GM19463 (cell line): Measurements from ENCODE around the gene GAK.

Experiments
- ATAC-seq: cut with Tn5 transposase; IDR thresholded peaks from one replicate; pipeline ENCODE4 v1.9.1; 2021; ENCODE audit warnings: mild to moderate bottlenecking, moderate library complexity; ENCODE audit not compliant: unreplicated experiment

The GAK gene

GRCh38 chr4:855880-856224 lies 76.3 kb downstream of the GAK start:
- ATAC-seq = no peak

GRCh38 chr4:854356-854755 lies 77.8 kb downstream of the GAK start:
- ATAC-seq = no peak

GRCh38 chr4:853416-853781 lies 78.7 kb downstream of the GAK start:
- no peak for ATAC-seq

GRCh38 chr4:851701-852430 lies 80.2 kb downstream of the GAK start:
- no peak for ATAC-seq

DNA sequence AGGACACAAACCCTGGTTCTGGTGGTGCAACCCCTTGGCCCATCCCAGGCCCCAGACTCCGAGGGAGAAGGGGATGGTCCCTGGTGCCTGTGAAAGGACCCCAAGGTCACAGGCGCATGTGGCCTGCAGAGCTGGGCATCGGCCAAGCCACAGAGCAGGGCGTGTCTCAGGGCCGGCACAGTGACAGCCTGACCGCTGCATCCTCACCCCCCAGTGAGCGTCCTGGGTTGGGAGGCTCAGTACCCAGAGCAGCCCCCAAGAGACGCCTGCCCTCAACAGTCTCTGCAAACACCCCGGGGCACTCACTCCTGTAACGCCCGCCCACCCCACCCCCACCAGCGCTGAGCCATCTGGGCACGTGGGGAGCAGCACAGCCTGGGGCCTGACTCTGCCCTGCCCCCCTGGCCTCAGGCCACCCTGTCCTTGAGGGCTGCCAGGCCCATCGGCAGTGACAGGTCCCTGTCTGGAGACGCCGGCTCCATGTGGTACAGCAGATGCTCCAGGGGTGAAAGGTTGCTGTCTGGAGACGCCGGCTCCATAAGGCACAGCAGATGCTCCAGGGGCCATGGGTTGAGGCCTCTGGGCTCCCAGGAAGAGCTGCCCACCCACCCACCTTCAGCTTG lies 81.7 kb downstream of the GAK start:
- no peak for ATAC-seq

- no peak for ATAC-seq
Measured at GRCh38 chr4:849478-850175, 82.5 kb downstream of the GAK start.

DNA sequence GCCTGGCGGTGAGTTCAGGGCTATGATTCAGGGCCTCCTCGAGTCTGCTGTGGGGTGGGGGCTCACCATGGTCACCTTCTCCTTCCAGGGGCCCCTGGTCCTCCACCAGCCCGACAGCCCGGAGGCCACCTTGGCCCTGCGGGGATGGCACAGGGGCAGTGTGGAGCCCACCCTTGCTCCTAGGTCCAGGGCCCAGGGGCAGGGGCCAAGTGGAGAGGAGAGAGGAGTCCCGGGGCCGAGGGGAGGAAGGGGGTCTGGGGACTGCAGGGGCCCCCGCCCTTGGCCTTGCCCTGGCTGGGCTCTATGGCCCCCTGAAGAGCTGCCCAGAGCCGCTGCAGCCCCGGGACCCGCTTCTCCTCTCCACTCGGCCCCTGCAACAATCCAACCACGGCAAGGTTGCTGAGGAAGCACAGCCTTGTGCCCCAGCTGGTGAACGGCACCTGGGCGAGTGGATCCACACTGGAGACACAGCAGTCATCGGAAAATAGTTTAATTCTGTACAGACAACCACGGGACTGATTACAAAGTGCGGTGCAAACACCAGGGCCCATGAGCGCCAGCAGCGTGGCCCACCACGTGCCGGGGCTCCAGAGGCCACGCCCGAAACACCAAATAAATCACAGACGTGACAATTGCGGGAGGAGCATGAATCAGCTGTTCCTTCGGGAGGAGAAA lies 83.2 kb downstream of the GAK start:
- no peak for ATAC-seq

DNA sequence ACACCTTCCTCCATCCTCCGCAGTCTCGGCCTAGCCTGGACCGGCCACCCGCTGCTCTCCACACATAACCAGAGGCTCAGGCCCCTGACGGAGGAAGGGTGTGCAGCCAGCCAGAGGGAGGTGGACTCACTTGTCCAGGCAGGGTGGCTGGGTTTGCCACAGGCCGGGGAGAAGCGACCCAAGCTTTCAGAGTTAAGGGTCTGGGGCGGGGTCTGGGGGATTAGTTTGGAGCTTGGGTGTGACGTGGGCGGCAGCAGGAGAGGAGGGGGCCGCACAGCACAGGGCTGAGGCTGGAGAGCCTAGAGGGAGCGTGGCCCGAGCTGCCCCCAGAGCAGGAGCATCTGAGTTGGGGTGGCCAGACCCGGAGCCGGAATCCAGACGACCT lies 83.8 kb downstream of the GAK start:
- ATAC-seq = no peak

DNA sequence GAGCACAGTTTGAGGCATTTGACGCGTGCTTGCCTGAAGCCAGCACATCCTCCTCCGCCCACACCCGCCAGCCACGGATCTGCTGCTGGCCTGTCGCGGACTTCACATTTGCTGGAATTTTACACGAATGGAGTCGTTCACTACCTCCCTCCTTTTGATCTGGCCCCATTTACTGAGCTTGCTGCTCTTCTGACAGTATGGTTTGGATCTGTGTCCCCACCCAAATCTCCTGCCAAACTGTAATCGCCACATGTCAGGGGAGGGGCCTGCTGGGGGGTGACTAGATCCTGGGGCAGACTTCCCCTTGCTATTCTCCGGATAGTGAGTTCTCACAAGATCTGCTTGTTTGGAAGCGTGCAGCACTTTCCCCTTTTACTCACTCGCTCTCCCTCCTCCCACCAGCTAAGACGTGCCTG lies 86.3 kb downstream of the GAK start:
- no peak for ATAC-seq

GRCh38 chr4:845233-845835 lies 86.8 kb downstream of the GAK start:
- no peak for ATAC-seq

DNA sequence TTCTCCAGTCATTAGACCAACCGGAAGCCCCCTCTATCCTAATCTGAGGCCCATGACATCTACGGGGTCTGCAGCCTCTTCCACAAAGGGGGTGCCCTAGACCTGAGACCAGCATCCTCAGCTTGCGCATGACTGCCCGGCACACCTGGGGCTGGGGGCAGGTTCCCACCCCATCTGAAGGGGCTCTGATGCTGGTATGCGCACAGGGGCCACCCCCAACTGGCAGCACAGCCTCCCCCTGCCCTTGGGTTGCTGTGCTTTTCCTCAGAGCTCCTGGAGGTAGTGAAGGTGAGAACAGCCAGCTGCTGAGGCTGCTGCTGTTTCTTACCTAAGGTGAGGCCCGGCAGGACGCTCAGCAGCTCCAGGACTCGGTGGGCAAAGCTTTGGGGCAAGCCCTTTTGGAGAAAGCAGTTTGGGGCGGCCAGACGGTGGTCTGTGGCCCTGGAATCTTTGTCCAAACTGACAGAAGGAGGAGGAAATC lies 87.3 kb downstream of the GAK start:
- no peak for ATAC-seq

DNA sequence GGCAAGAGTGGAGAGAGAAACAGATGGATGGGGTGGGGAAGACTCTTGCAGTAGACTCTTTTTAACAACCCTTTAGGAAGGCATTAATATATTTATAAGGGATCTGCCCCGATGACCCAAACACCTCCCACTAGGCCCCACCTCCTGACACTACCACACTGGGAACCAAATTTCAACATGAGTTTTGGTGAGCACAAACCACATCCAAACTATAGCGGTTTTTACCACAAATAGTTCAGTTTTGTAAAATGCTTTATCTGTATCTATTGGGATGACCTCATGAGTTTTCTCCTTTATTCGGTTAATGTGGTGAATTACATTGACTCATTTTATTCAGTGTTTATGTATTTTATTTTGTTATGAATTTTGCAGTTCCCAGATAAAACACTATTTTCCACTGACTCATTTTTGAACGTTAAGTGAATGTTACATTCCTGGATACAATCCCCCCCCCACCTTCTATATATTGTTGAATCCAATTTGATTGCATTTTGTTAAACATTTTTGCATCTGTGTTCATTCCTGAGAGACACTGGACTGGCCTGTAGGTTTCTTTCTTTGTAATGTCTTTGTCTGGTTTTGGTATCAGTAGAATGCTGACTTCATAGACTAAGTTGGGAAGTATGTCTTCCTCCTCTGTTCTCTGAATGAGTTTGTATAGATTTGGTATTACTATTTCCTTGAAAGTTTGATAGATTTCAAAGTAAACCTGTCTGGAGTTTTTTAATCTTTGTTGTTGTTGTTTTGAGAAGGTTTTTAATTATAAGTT lies 92.3 kb downstream of the GAK start:
- ATAC-seq = no peak

- ATAC-seq = no peak
Measured at GRCh38 chr4:837772-838171, 94.3 kb downstream of the GAK start.

GRCh38 chr4:836750-837301 lies 95.3 kb downstream of the GAK start:
- ATAC-seq = no peak

GRCh38 chr4:836003-836511 lies 96.1 kb downstream of the GAK start:
- ATAC-seq = no peak

DNA sequence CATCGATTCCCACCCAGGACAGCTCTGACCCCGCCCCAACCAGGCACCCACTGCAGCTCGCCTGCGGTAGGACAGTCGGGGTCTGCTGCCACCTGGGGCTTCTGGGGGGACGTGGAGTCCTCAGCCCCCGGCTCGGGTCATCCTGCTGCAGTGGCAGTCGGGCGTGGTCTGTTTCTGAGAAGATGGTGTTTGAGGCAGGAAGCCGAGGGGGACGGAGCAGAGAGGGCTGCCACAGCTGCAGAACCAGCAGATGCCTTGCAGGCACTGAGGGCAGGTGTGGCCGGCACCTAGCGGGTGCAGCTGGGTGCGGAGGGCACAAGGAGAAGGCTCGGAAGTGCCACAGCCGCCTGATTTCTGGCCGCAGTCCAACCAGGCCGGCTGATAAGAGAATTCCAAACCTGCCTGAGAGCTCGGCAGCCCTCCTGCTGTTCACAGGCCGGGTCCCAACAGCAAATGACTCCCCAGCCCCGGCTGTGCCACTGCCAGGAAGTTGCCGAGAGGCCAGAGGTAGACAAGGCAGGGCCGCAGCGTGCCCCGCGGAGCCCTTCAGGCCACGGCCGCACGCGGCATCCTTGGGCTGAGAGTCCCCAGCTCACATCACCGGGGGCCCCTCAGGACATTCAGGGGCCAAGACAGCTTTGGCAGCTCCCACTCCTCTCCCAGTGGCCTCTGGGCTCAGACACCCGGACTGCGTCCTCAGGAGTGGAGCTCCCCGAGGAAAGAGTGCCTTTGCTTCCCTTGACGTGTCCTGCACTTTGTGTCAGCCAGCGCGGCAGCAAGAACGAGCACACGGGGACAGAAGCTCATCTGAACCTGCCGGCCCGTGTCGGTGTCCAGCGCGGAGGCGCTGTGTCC lies 96.7 kb downstream of the GAK start:
- no peak for ATAC-seq

DNA sequence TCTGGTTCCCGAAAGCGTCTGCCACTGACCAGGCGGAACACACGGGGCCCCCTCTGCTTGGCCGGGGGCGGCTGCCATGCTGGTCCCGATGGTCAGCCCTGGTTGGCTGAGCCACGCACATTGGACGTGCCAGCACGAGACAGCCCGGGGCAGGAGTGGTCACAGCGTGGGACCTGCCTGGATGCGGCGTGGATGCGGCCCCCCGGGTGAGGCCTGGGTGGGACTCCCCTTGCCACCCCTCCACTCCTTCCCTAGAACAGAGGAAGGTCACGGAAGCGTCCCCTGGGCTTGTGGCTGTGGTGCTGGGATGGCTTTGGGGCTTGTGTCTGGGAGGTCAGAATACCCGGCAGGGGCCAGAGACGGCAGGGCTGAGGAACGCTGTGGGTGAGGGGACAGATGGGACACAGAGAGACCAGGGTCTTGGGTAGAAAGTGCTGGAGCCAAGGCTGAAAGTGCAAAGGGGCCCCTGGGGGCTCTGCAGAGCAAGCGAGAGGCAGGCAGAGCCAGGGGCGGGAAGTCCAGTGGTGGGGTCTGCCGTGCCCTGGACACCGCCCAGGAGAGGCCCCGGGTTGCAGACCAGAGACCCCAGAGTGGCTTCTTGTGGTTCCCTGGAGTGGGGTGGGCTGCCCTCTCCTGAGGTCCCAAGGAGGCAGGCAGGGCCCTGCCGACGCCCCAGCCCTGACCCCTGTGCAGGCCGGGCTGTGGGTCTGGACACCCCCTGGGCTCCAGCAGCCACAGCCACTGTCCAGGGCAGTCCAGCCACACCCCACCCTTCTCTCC lies 97.6 kb downstream of the GAK start:
- ATAC-seq = no peak

- ATAC-seq = no peak
Measured at GRCh38 chr4:833731-834367, 98.3 kb downstream of the GAK start.
